MM.1S (cell line): ENCODE results near the gene ENC1.

Source experiments
- DNase-seq: peaks from one replicate; pipeline ENCODE4 v3.0.0-alpha.2; 2015
- H2AFZ ChIP-seq: fragments of 300-600 bp; sonication (generic); 2 replicates; pipeline ENCODE4 v1.6.0; 2016; ENCODE audit warnings: antibody characterized with exemption, low read length
- H3F3A ChIP-seq: fragments of 300-600 bp; sonication (generic); 2 replicates; pipeline ENCODE4 v1.6.1; 2016; ENCODE audit warnings: mild to moderate bottlenecking, antibody characterized with exemption, low read length, moderate library complexity, mixed read lengths; ENCODE audit not compliant: insufficient read depth
- H3K27ac ChIP-seq: fragments of 300-600 bp; sonication (generic); 2 replicates; pipeline ENCODE4 v1.5.1; 2016; ENCODE audit warnings: mild to moderate bottlenecking, low read length
- H3K27me3 ChIP-seq: fragments of 300-600 bp; sonication (generic); replicated peaks from 2 replicates; pipeline ENCODE4 v1.6.0; 2016; ENCODE audit warnings: low read length; ENCODE audit not compliant: insufficient read depth
- H3K36me3 ChIP-seq: fragments of 300-600 bp; sonication (generic); replicated peaks from 2 replicates; pipeline ENCODE4 v1.6.1; 2016; ENCODE audit warnings: mild to moderate bottlenecking, low read length, mixed read lengths; ENCODE audit not compliant: insufficient read depth
- H3K4me1 ChIP-seq: fragments of 300-600 bp; sonication (generic); 2 replicates; pipeline ENCODE4 v1.6.1; 2016; ENCODE audit warnings: low read length, mixed read lengths
- H3K4me2 ChIP-seq: fragments of 300-600 bp; sonication (generic); 2 replicates; pipeline ENCODE4 v1.6.0; 2016; ENCODE audit warnings: low read depth, low read length
- H3K4me3 ChIP-seq: fragments of 300-600 bp; sonication (generic); 2 replicates; pipeline ENCODE4 v1.5.1; 2016; ENCODE audit warnings: low read length, mixed read lengths
- H3K79me2 ChIP-seq: fragments of 300-600 bp; sonication (generic); 2 replicates; pipeline ENCODE4 v1.6.1; 2016; ENCODE audit warnings: mixed run types, low read length, mixed read lengths
- H3K9ac ChIP-seq: fragments of 300-600 bp; sonication (generic); 2 replicates; pipeline ENCODE4 v1.6.1; 2016; ENCODE audit warnings: low read length, mixed read lengths
- H3K9me2 ChIP-seq: fragments of 300-600 bp; sonication (generic); replicated peaks from 2 replicates; pipeline ENCODE4 v1.6.1; 2016; ENCODE audit warnings: mild to moderate bottlenecking, low read length, mixed read lengths; ENCODE audit not compliant: insufficient read depth
- H3K9me3 ChIP-seq: fragments of 300-600 bp; sonication (generic); replicated peaks from 2 replicates; pipeline ENCODE4 v1.6.1; 2016; ENCODE audit warnings: mild to moderate bottlenecking, low read length, mixed read lengths; ENCODE audit not compliant: insufficient read depth
- H4K20me1 ChIP-seq: fragments of 300-600 bp; sonication (generic); 2 replicates; pipeline ENCODE4 v1.6.1; 2016; ENCODE audit warnings: mild to moderate bottlenecking, low read length, moderate library complexity, mixed read lengths; ENCODE audit not compliant: insufficient read depth
- EZH2 ChIP-seq: fragments of 300-600 bp; sonication (generic); optimal IDR thresholded peaks from 2 replicates; pipeline ENCODE3; 2017; ENCODE audit warnings: low read depth, mild to moderate bottlenecking, antibody characterized with exemption, low read length, mixed read lengths
- EZH2phosphoT487 ChIP-seq: fragments of 300-600 bp; sonication (generic); IDR thresholded peaks from 2 replicates; pipeline ENCODE4 v1.6.1; 2018; ENCODE audit warnings: antibody characterized with exemption, low read length
- TF ChIP-seq, protein P1 (sequence below): fragments of 300-600 bp; sonication (generic); IDR thresholded peaks from 2 replicates; pipeline ENCODE4 v1.5.1; 2016; ENCODE audit warnings: antibody characterized with exemption, low read length, mixed read lengths

ENC1 gene

DNA sequence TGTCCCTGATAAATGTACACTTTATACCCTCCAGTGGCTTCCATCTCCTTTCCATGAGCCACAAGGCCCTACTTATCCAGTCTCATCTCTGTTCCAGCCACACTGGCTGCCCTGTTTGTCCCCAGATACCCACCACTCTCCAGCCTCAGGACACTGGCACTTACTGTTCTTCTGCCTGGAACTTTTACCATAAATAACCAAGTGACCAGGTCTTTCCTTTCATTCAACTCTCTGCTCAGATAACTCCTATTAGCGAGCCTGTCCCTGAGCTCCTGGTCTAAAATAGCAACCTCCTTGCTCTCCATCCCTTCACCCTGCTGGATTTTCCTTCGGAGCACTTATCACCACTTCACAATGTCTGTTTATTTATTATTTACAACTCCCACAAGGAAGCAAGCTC is 16.6 kb upstream of the ENC1 start:
- H3K9me2 ChIP-seq: no peaks in the 10 kb centered on the region
- H3K4me2 ChIP-seq: no peak overlapping the region
- H3F3A ChIP-seq: no peaks in the 10 kb centered on the region
- no peak for DNase-seq
- H3K4me1 ChIP-seq: no peaks in the 10 kb centered on the region
- H3K27ac ChIP-seq: no peak overlapping the region
- no peak overlapping the region for H3K9ac ChIP-seq
- H3K27me3 ChIP-seq: no peaks in the 10 kb centered on the region
- no peaks in the 10 kb centered on the region for H3K9me3 ChIP-seq
- no peaks in the 10 kb centered on the region for H4K20me1 ChIP-seq
- H3K79me2 ChIP-seq: no peaks in the 10 kb centered on the region
- no peak overlapping the region for H3K4me3 ChIP-seq
- H3K36me3 ChIP-seq: no peaks in the 10 kb centered on the region
- TF ChIP-seq, protein P1, sequence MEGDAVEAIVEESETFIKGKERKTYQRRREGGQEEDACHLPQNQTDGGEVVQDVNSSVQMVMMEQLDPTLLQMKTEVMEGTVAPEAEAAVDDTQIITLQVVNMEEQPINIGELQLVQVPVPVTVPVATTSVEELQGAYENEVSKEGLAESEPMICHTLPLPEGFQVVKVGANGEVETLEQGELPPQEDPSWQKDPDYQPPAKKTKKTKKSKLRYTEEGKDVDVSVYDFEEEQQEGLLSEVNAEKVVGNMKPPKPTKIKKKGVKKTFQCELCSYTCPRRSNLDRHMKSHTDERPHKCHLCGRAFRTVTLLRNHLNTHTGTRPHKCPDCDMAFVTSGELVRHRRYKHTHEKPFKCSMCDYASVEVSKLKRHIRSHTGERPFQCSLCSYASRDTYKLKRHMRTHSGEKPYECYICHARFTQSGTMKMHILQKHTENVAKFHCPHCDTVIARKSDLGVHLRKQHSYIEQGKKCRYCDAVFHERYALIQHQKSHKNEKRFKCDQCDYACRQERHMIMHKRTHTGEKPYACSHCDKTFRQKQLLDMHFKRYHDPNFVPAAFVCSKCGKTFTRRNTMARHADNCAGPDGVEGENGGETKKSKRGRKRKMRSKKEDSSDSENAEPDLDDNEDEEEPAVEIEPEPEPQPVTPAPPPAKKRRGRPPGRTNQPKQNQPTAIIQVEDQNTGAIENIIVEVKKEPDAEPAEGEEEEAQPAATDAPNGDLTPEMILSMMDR: no peak
- TF ChIP-seq EZH2phosphoT487 (no peak), EZH2 (no peak)
- no peak overlapping the region for H2AFZ ChIP-seq

DNA sequence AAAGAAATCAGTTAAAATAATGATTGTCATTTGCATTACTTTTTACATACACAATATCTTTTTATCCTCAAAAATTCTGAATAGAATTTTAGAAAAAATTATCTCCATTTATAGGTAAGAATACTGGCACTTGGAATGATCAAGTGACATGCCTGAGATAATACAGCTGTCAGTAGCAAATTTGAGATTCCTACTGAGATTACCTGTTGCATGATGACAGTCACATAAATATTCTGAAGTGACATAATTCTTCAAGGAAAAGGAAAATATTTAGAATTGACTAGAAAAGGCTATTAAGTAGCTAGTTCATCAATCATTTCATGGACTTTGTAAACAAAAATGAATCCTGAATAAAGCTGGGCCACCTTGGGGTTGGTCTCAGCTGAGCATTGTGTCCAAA is 15.2 kb upstream of the ENC1 start:
- Histone ChIP-seq H3K79me2 (no peaks in the 10 kb centered on the region), H3K4me3 (no peak overlapping the region), H3K4me2 (no peak overlapping the region), H3K27ac (no peak overlapping the region), H3K9me2 (no peaks in the 10 kb centered on the region), H2AFZ (no peak overlapping the region), H3K9me3 (no peaks in the 10 kb centered on the region), H3K9ac (no peak overlapping the region), H3K36me3 (no peaks in the 10 kb centered on the region), H3F3A (no peaks in the 10 kb centered on the region), H3K4me1 (no peaks in the 10 kb centered on the region), H3K27me3 (no peaks in the 10 kb centered on the region), H4K20me1 (no peaks in the 10 kb centered on the region)
- TF ChIP-seq EZH2phosphoT487: no peak
- no peak for TF ChIP-seq EZH2
- TF ChIP-seq, protein P1: no peak
- DNase-seq: no peak

DNA sequence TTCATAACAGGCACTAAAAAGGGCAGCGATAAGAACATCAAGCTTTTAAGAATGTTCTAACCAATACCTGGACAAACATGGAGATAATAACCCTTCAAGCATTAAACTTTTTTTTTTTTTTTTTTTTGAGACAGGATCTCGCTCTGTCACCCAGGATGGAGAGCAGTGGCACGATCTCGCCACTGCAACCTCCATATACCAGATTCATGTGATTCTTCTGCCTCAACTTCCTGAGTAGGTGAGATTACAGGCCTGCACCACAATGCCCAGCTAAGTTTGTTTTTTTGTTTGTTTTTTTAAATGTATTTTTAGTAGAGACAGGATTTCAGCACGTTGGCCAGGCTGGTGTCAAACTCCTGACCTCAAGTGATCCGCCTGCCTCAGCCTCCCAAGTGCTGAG is 14.7 kb upstream of the ENC1 start:
- H3K4me2 ChIP-seq: no peak overlapping the region
- no peak overlapping the region for H3K9ac ChIP-seq
- no peaks in the 10 kb centered on the region for H3F3A ChIP-seq
- H3K27me3 ChIP-seq: no peaks in the 10 kb centered on the region
- no peaks in the 10 kb centered on the region for H3K4me1 ChIP-seq
- H2AFZ ChIP-seq: no peak overlapping the region
- no peak for DNase-seq
- no peaks in the 10 kb centered on the region for H3K9me3 ChIP-seq
- H4K20me1 ChIP-seq: no peaks in the 10 kb centered on the region
- no peaks in the 10 kb centered on the region for H3K36me3 ChIP-seq
- H3K27ac ChIP-seq: no peak overlapping the region
- TF ChIP-seq EZH2 (no peak), EZH2phosphoT487 (no peak)
- TF ChIP-seq, protein P1: no peak
- no peaks in the 10 kb centered on the region for H3K79me2 ChIP-seq
- H3K9me2 ChIP-seq: no peaks in the 10 kb centered on the region
- H3K4me3 ChIP-seq: no peak overlapping the region
